IPS-11a (cell line): ENCODE results near the gene LFNG.

Experiments
- H3K4me3 ChIP-seq: one replicate; pipeline ENCODE4 v1.5.1; 2013; ENCODE audit warnings: low read depth, low read length, control low read depth

The LFNG gene

DNA sequence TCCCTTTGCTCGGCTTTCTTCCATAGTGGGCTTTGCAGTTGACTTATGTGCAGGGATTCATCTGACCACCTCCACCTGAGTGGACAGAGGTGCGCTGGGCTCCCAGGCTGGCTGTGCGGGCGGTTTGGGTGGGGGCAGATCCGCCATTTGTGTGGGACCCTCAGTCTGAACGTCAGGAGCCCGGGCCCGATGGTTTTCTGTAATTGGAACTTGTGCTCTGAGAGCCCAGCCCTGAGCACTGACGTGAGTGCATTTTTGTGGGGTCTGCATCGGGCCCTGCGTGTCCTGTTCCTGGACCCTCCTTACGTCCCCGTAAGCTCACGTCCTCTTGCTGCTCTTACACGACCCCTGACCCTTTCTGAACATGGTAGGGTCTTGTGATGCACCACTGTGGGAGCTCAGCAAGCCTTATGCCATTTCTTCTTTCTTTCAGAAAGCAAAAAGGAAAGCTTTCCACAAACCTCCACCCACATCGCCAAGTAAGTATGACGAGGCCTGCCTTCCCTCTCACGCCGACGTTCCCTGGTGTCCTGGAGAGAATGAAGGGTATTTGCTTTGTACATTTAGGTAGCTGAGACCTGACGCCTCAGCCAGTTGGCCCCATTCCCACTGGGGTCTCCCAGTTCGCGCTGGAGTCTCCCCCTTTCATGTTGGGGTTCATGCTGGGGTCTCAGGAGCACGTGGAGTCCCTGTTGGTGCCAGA, 49.1 kb downstream of the LFNG start:
- no peak overlapping the region for H3K4me3 ChIP-seq

GRCh38 chr7:2569421-2569820, 49.8 kb downstream of the LFNG start:
- no peak overlapping the region for H3K4me3 ChIP-seq

GRCh38 chr7:2570021-2570420, 50.4 kb downstream of the LFNG start:
- no peak overlapping the region for H3K4me3 ChIP-seq

GRCh38 chr7:2571409-2571808, 51.8 kb downstream of the LFNG start:
- H3K4me3 ChIP-seq = no peak overlapping the region

DNA sequence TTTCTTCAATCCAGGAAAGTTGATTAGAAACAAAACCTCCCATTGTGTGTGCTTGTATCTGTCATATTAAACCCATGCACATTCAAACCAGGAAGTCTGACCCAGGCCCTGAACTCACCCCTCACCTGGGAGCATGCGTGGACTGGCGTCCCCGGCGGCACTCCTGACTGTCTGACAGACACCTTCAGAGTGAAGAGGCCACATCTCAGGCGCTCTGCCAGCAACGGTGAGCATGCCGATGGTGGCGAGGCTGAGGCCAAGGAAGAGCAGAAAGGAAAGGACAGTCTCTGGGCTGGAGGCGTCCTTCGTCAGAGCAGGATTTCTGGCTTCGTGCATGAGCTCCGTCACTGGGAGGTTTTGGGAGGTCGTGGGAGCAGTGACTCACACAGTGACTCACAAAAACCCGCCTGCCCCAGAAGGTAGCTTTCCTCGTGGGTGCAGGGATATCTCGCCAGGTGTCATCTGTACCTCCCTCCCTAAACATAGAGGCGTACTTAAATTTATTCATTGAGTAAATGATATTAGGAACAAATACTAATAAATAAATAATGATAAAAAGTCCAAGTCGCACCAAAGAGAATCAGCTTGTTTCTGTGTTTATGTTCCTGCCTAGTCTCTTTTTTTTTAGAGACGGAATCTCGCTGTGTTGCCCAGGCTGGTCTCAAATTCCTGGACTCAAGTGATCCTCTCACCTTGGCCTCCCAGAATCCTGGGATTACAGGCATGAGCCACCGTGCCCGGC, 52.7 kb downstream of the LFNG start:
- no peak overlapping the region for H3K4me3 ChIP-seq

DNA sequence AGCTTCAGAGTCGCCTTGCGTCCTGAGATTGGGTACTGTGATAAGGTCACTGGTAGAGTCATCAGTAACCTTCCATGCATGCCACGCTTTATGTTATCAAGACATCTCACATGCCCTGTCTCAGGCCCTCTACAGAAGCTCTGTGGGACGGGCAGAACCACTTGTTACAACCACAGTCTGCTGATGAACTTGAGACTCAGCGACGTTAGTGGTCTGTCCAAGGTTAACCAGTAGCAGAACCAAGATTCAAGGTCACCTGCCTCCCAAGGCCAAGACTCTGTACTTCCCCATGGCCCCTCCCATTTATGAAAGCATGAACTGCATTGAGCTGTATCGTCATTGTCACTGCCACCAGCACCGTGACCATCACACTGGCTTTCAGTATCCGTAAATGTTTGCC, 54.2 kb downstream of the LFNG start:
- no peak overlapping the region for H3K4me3 ChIP-seq

GRCh38 chr7:2575046-2575732, 55.6 kb downstream of the LFNG start:
- H3K4me3 ChIP-seq = no peak overlapping the region

- H3K4me3 ChIP-seq = no peak overlapping the region
These were observed 56.3 kb downstream of the LFNG start for GRCh38 chr7:2575733-2576340.

- H3K4me3 ChIP-seq = no peak overlapping the region
These were observed 57.3 kb downstream of the LFNG start for GRCh38 chr7:2576742-2577491.
